Right renal cortex interstitium (tissue), 3 donors: Measurements from ENCODE around the gene TAF5L. TPM values are rescaled to one million over a fixed set of nuclear protein-coding genes. Genes with fewer than 3 reads are reported as not detected.

Experiments used
- DNase-seq, 3 donors: peaks; one replicate each; pipeline ENCODE4 v3.0.0-alpha.2; 2013; ENCODE audit warnings: low read depth in 3 of 3, low spot score in 2 of 3
- polyA plus RNA-seq, 3 donors: library from polyadenylated mRNA; unstranded; fragments of 120-200 nt; gene quantifications; one replicate each; pipeline ENCODE4 v1.2.1, GENCODE V29; 2013; ENCODE audit not compliant: insufficient read length in 3 of 3

Gene TAF5L
- polyA plus RNA-seq = 10 to 100 TPM; 18.0 to 21.0 (median 19.6) TPM

- DNase-seq = peak in 2 of 3 donors; percentile 74 to 77
These were observed at the start of gene TAF5L, which contains the start of gene URB2 for GRCh38 chr1:229625915-229626831. Gene TAF5L, minus strand, starts transcription at chr1:229626122. Its CDS starts 11,640 bp downstream, at chr1:229614482. Gene URB2, plus strand, starts transcription at chr1:229626247. Its CDS starts 1,387 bp downstream, at chr1:229627634.

- DNase-seq = no peak
These were observed 49.5 kb upstream of the TAF5L start for GRCh38 chr1:229675396-229675795.

- no peak for DNase-seq
These were observed 48.1 kb upstream of the TAF5L start for GRCh38 chr1:229674042-229674441.

- DNase-seq = no peak
These were observed 46.3 kb upstream of the TAF5L start for GRCh38 chr1:229672246-229672645.

- DNase-seq = no peak
These were observed 45.4 kb upstream of the TAF5L start for GRCh38 chr1:229671310-229671709.

GRCh38 chr1:229669333-229669732 lies 43.4 kb upstream of the TAF5L start:
- DNase-seq = no peak

GRCh38 chr1:229666585-229666984 lies 40.7 kb upstream of the TAF5L start:
- DNase-seq = no peak

- DNase-seq = no peak
These were observed 40.1 kb upstream of the TAF5L start for GRCh38 chr1:229665912-229666558.

GRCh38 chr1:229664133-229664689 lies 38.3 kb upstream of the TAF5L start:
- no peak for DNase-seq

GRCh38 chr1:229661897-229662296 lies 36.0 kb upstream of the TAF5L start:
- no peak for DNase-seq

- DNase-seq = peak; percentile 31 to 50 (median 44)
These were observed 35.3 kb upstream of the TAF5L start for GRCh38 chr1:229661022-229661877.

GRCh38 chr1:229657993-229658755 lies 32.3 kb upstream of the TAF5L start:
- no peak for DNase-seq

- no peak for DNase-seq
These were observed 29.9 kb upstream of the TAF5L start for GRCh38 chr1:229655781-229656180.

GRCh38 chr1:229653420-229653819 lies 27.5 kb upstream of the TAF5L start:
- no peak for DNase-seq

GRCh38 chr1:229651546-229651945 lies 25.6 kb upstream of the TAF5L start:
- no peak for DNase-seq

GRCh38 chr1:229650045-229650444 lies 24.1 kb upstream of the TAF5L start:
- DNase-seq = no peak

- DNase-seq = no peak
These were observed 22.5 kb upstream of the TAF5L start for GRCh38 chr1:229648406-229648805.

- DNase-seq = no peak
These were observed 19.5 kb upstream of the TAF5L start for GRCh38 chr1:229645324-229645993.
